CD4-positive, alpha-beta memory T cell (primary cell): Measurements from ENCODE around the gene TNFRSF21. TPM values are rescaled to one million over a fixed set of nuclear protein-coding genes. Genes with fewer than 3 reads are reported as not detected.
A peak's percentile ranks its signal among the peaks of the same experiment; 100 is the strongest.

Experiments
- CTCF ChIA-PET: fragments of 350-600 bp; sonication (Branson Sonifier 250); formaldehyde crosslinking; loops from one replicate; lab custom pipeline; 2021; ENCODE audit warnings: inconsistent platforms; ENCODE audit not compliant: partially characterized antibody; lab: Charles Lee
- POLR2A ChIA-PET: fragments of 350-600 bp; sonication (Branson Sonifier 250); formaldehyde crosslinking; loops from one replicate; lab custom pipeline; 2021; ENCODE audit not compliant: partially characterized antibody; lab: Charles Lee
- DNase-seq, 5 donors: peaks; one replicate each; pipeline versions ENCODE4 v3.0.0 to v3.0.0-alpha.2; 2020 to 2022; ENCODE audit warnings: mixed read lengths in 1 of 5
- H3K27ac ChIP-seq: one replicate; pipeline ENCODE4 v1.7.0; 2013; ENCODE audit warnings: low read depth, low read length
- H3K27me3 ChIP-seq: 2 replicates; pipeline ENCODE4 v1.7.0; 2013; ENCODE audit warnings: mild to moderate bottlenecking, low read length, moderate library complexity; ENCODE audit not compliant: insufficient read depth
- H3K36me3 ChIP-seq: 2 replicates; pipeline ENCODE4 v1.7.0; 2013; ENCODE audit warnings: mild to moderate bottlenecking, low read length, moderate library complexity; ENCODE audit not compliant: insufficient read depth
- H3K4me1 ChIP-seq: 2 replicates; pipeline ENCODE4 v1.7.0; 2013; ENCODE audit warnings: mild to moderate bottlenecking, low read length, moderate library complexity; ENCODE audit not compliant: insufficient read depth
- H3K4me3 ChIP-seq, 2 donors: one replicate each; pipeline ENCODE4 v1.7.0; 2013; ENCODE audit warnings: low read length in 2 of 2, mild to moderate bottlenecking in 1 of 2
- H3K9me3 ChIP-seq, 2 donors: one replicate each; pipeline ENCODE4 v1.7.0; 2013; ENCODE audit warnings: low read length in 2 of 2, control low read depth in 1 of 2; ENCODE audit not compliant: control insufficient read depth in 1 of 2
- H3K27ac Mint-ChIP-seq, 7 donors: one replicate each; pipeline ENCODE4 v1.8.0; 2020 to 2021; ENCODE audit warnings: mixed read lengths in 7 of 7, mild to moderate bottlenecking in 6 of 7, inconsistent platforms in 3 of 7, moderate library complexity in 3 of 7
- H3K27me3 Mint-ChIP-seq, 2 donors: one replicate each; pipeline ENCODE4 v1.8.0; 2020 to 2021; ENCODE audit warnings: mixed read lengths in 2 of 2
- H3K36me3 Mint-ChIP-seq, 2 donors: one replicate each; pipeline ENCODE4 v1.8.0; 2020 to 2021; ENCODE audit warnings: mixed read lengths in 2 of 2, inconsistent platforms in 1 of 2, mild to moderate bottlenecking in 1 of 2
- H3K4me1 Mint-ChIP-seq, 4 donors: one replicate each; pipeline ENCODE4 v1.8.0; 2020 to 2021; ENCODE audit warnings: mixed read lengths in 4 of 4, mild to moderate bottlenecking in 1 of 4
- H3K4me3 Mint-ChIP-seq, 8 donors: one replicate each; pipeline ENCODE4 v1.8.0; 2020 to 2021; ENCODE audit warnings: mixed read lengths in 8 of 8, mild to moderate bottlenecking in 7 of 8, moderate library complexity in 6 of 8, inconsistent platforms in 3 of 8
- H3K9me3 Mint-ChIP-seq, 8 donors: one replicate each; pipeline ENCODE4 v1.8.0; 2020 to 2021; ENCODE audit warnings: mixed read lengths in 8 of 8, mild to moderate bottlenecking in 5 of 8, inconsistent platforms in 3 of 8, moderate library complexity in 1 of 8
- intact Hi-C: fragments of 100-400 bp; cut with micrococcal nuclease; formaldehyde crosslinking; loops from one replicate; pipeline ENCODE4 v1.15.1; 2023
- polyA plus RNA-seq, 2 donors: library from polyadenylated mRNA; unstranded; fragments of 300-500 nt; fragmentation: Illumina TruSeq; gene quantifications; one replicate each; pipeline ENCODE4 v1.2.3, GENCODE V29; 2021
- total RNA-seq, 2 experiments: library from RNA; stranded (reverse); gene quantifications; one replicate each; pipeline ENCODE4 v1.2.3, GENCODE V29; 2021

The TNFRSF21 gene
- total and polyA plus RNA-seq, 4 experiments from 2014 or later, result 0.19 to 0.23 TPM; not detected in 2

DNA sequence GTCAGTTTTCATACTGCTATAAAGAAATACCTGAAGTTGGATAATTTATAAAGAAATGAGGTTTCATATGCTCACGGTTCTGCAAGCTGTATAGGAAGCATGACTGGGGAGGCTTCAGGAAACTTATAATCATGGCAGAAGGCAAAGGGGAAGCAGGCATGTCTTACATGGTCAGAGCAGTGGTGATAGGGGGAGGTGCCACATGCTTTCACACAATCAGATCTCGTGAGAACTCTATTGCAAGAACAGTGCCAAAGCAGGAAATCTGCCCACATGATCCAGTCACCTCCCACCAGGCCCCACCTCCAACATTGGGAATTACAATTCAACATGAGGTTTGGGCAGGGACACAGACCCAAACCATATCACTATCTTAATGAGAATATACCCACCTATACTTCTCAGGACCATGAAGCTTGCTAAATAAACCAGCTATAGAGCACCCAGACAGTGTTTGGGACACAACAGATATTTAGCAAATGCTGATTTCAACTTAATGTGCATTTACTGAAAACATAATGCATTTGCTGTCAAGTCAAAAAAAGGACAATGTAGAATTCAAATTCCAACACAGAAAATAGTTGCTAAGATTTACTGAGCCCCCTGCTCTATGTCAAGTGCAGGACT lies 63.8 kb downstream of the TNFRSF21 start:
- H3K4me3 Mint-ChIP-seq, result no peak overlapping the region
- Histone ChIP-seq H3K36me3 (no peaks in the 10 kb centered on the region), H3K9me3 (no peaks in the 10 kb centered on the region), H3K4me1 (peaks cover 7% of the 10 kb centered on the region), H3K4me3 (no peak overlapping the region), H3K27ac (no peak overlapping the region), H3K27me3 (no peaks in the 10 kb centered on the region)
- no peaks in the 10 kb centered on the region for H3K36me3 Mint-ChIP-seq
- peaks cover 3 to 4% of the 10 kb centered on the region in 2 donors for H3K27me3 Mint-ChIP-seq
- intact Hi-C loops, result no loop called here
- H3K9me3 Mint-ChIP-seq, result no peaks in the 10 kb centered on the region
- peaks cover 3 to 21% (median 8%) of the 10 kb centered on the region in 4 donors for H3K4me1 Mint-ChIP-seq
- no peak overlapping the region for H3K27ac Mint-ChIP-seq
- no peak for DNase-seq
- ChIA-PET POLR2A (no interaction called here), CTCF (no interaction called here)

DNA sequence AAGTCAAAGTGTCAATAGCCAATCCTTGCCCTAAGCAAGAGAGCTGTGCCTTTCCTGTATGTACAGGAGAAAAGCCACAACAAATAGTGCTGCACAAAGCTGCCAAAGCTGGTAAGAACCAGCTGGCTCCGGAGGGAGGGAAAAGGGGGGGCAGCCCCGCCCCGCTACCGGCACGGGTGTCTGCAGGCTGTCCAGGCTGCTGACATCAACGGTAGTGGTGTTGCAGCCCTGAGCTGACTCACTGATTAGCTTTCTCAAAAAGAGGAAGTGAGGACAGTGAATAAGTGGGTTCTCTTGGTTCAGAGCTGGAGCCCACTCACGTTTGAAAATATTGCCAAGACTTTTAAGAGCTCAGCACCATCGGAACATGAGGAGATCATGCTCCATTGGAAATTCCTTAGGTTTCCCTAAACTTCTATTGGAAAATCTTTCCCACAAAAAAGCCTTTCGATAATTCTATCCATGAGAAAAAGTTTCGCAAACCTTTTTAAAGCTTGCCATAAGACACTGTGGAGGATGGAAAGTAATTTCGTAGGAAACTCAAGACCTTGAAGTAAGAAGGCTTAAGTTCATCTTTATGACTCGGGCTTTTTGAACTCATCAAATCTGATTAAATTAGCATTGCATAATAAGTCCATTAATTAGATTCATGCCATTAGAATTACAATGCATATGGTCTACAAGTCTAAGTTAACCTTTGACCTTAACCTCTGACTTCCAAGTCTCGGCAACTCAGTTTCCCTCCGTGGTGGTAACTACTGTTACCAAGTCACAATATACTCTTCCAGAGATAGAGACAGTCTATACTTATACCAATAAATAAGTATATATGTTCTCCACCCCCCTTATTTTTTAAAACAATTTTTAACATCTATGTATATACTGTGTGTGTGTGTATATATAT lies 67.0 kb downstream of the TNFRSF21 start:
- Mint-ChIP-seq H3K9me3 (no peaks in the 10 kb centered on the region), H3K36me3 (no peaks in the 10 kb centered on the region), H3K4me1 (peaks cover 3 to 21% (median 8%) of the 10 kb centered on the region in 4 donors), H3K27ac (peak overlapping the region in 2 of 7 donors; percentile 39 to 71), H3K4me3 (peak overlapping the region in 1 of 8 donors; percentile 17), H3K27me3 (no peaks in the 10 kb centered on the region)
- ChIA-PET CTCF (no interaction called here), POLR2A (no interaction called here)
- intact Hi-C loops, result no loop called here
- no peaks in the 10 kb centered on the region for H3K9me3 ChIP-seq
- H3K36me3 ChIP-seq, result no peaks in the 10 kb centered on the region
- H3K27ac ChIP-seq, result no peak overlapping the region
- H3K27me3 ChIP-seq, result no peaks in the 10 kb centered on the region
- peak; percentile 36 to 65 (median 50) for DNase-seq
- H3K4me1 ChIP-seq, result peaks cover 7% of the 10 kb centered on the region
- no peak overlapping the region for H3K4me3 ChIP-seq

DNA sequence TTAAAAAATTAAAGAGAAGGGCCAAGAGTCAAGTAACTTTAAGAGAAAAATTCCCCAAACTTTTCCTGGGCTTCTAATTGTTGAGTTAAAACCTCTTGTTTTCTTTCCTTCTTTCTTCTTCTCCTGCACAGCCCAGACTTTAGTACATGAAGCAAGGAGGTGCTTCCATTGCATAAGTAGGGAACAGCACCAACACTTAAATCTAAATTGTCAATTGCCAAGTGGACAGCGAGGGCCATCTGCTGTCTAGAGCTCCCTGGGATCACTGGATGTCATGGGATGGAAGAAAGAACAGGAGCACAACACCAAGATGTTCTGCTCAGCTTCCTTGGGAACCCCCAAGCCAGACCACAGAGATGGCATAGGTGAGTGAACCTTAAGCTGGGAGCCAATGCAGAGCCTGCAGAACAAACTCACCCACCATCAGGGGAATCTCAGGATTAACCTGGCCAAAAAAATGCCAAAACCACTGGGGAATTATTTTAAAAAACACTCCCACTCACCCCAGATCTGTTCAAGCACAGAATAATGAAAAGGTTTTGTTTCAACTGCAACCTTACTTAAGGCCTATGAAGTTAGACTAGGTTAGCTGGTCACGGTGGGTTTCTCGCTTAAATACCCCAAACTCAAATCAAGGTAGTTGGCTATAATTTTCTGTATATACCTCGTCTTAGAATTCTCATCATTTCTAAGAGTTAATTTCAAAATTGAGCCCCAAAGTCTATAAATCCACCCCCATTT lies 67.8 kb downstream of the TNFRSF21 start:
- CTCF ChIA-PET, result no interaction called here
- intact Hi-C loops, result no loop called here
- H3K27me3 ChIP-seq, result no peaks in the 10 kb centered on the region
- Mint-ChIP-seq H3K36me3 (no peaks in the 10 kb centered on the region), H3K4me1 (peaks cover 1 to 21% (median 7%) of the 10 kb centered on the region in 4 donors), H3K9me3 (no peaks in the 10 kb centered on the region), H3K4me3 (peak overlapping the region in 2 of 8 donors; percentile 12 to 17), H3K27ac (peak overlapping the region in 1 of 7 donors; percentile 39), H3K27me3 (peaks cover 0 to under 1% of the 10 kb centered on the region in 2 donors)
- peaks cover 7% of the 10 kb centered on the region for H3K4me1 ChIP-seq
- H3K9me3 ChIP-seq, result no peaks in the 10 kb centered on the region
- no peaks in the 10 kb centered on the region for H3K36me3 ChIP-seq
- no peak overlapping the region for H3K27ac ChIP-seq
- DNase-seq, result no peak
- no peak overlapping the region for H3K4me3 ChIP-seq
- POLR2A ChIA-PET, result no interaction called here

DNA sequence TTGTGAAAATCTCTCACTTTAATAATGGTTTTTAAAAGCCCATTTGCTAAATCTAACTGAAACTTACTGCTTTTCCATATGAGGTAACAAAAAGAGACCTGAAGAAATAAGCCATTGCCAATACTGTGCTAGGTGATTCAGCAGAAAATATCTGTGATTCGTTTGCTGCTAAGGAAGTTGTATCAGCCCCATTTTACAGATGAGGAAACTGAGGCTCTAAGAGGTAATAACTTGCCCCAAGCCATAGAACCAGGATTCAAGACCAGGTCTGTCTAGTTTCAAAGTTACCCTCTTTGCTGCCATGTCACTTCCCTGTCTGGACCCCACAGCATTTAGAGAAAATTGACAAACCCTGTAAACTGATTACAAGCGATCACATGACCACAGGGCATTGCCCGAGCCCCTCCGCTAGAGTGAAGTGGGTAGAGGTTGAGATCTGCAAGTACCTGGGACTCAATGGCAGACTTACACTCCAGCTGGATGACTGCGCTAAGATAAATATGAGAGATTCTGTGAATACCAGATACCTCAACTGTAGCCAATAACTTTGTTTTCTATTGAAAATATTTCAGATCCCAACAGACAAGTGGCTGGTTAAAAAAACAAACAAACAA lies 69.3 kb downstream of the TNFRSF21 start:
- ChIA-PET POLR2A (no interaction called here), CTCF (no interaction called here)
- Mint-ChIP-seq H3K9me3 (peaks cover 0 to 1% (median 0%) of the 10 kb centered on the region in 8 donors), H3K4me1 (peaks cover 1 to 17% (median 7%) of the 10 kb centered on the region in 4 donors), H3K4me3 (no peak overlapping the region), H3K36me3 (no peaks in the 10 kb centered on the region), H3K27me3 (peaks cover 2 to 4% of the 10 kb centered on the region in 2 donors), H3K27ac (no peak overlapping the region)
- DNase-seq, result no peak
- Histone ChIP-seq H3K4me1 (peaks cover 7% of the 10 kb centered on the region), H3K27ac (no peak overlapping the region), H3K4me3 (no peak overlapping the region), H3K36me3 (no peaks in the 10 kb centered on the region), H3K27me3 (no peaks in the 10 kb centered on the region), H3K9me3 (no peaks in the 10 kb centered on the region)
- intact Hi-C loops, result no loop called here

DNA sequence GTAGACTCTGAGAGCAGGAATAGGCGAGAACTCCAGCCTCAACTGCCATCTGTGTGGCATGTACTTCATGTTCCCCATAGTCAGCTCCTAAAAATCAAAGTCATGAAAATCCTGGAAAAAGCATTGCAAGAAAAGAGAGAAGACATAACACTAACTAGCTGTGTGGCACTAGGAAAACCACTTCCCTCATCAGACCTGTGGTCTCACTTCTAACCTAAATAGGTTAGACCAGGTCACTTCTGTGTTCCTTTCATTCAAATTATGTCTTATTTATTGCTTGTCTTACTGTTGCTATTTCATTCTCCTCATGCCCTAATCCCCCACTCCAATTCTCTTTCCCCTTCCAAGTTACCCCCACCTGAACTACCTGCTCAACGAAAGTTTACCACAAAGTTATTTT lies 70.2 kb downstream of the TNFRSF21 start:
- H3K27ac Mint-ChIP-seq, result no peak overlapping the region
- intact Hi-C loops, result no loop called here
- peaks cover 0 to 1% (median 0%) of the 10 kb centered on the region in 8 donors for H3K9me3 Mint-ChIP-seq
- no peak for DNase-seq
- ChIA-PET POLR2A (no interaction called here), CTCF (no interaction called here)
- Histone ChIP-seq H3K36me3 (no peaks in the 10 kb centered on the region), H3K4me1 (peaks cover 7% of the 10 kb centered on the region), H3K27ac (no peak overlapping the region), H3K9me3 (no peaks in the 10 kb centered on the region), H3K27me3 (no peaks in the 10 kb centered on the region), H3K4me3 (no peak overlapping the region)
- H3K27me3 Mint-ChIP-seq, result peaks cover 2 to 4% of the 10 kb centered on the region in 2 donors
- no peak overlapping the region for H3K4me3 Mint-ChIP-seq
- H3K36me3 Mint-ChIP-seq, result no peaks in the 10 kb centered on the region
- H3K4me1 Mint-ChIP-seq, result peaks cover 1 to 13% (median 7%) of the 10 kb centered on the region in 4 donors

DNA sequence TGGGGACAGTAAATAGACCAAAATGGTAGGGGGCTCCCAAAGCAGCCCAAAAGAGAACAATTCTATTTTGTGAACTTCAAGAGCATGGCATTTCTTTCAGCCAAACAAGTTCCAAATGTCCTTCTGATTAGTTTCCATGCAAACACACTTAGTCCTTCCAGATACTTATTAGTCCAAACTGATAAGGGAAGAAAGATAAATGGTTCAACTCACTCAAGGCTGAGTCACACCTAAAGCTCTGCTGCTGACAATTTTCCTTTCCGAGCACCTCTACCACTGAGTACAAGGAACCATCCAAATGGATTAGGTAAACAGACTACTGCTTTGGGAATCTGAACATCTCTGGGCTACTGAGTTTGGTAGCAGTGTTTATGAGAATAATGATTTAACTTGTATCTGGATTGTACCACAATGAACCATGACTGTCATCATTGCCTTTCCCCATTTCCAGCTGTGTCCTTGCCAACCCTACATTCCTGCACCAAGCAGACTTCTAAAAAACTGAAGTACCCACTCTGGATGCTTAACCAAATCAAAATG lies 71.2 kb downstream of the TNFRSF21 start:
- Histone ChIP-seq H3K4me3 (no peak overlapping the region), H3K9me3 (no peaks in the 10 kb centered on the region), H3K36me3 (no peaks in the 10 kb centered on the region), H3K27me3 (no peaks in the 10 kb centered on the region), H3K27ac (no peak overlapping the region), H3K4me1 (peaks cover 7% of the 10 kb centered on the region)
- Mint-ChIP-seq H3K4me1 (peaks cover 1 to 13% (median 7%) of the 10 kb centered on the region in 4 donors), H3K4me3 (no peak overlapping the region), H3K36me3 (no peaks in the 10 kb centered on the region), H3K9me3 (peaks cover 0 to 1% (median 0%) of the 10 kb centered on the region in 8 donors), H3K27ac (no peak overlapping the region), H3K27me3 (peaks cover 2 to 4% of the 10 kb centered on the region in 2 donors)
- no peak for DNase-seq
- intact Hi-C loops, result no loop called here
- ChIA-PET POLR2A (no interaction called here), CTCF (no interaction called here)
